ENCODE data around the gene SULT4A1.

Gene SULT4A1

DNA sequence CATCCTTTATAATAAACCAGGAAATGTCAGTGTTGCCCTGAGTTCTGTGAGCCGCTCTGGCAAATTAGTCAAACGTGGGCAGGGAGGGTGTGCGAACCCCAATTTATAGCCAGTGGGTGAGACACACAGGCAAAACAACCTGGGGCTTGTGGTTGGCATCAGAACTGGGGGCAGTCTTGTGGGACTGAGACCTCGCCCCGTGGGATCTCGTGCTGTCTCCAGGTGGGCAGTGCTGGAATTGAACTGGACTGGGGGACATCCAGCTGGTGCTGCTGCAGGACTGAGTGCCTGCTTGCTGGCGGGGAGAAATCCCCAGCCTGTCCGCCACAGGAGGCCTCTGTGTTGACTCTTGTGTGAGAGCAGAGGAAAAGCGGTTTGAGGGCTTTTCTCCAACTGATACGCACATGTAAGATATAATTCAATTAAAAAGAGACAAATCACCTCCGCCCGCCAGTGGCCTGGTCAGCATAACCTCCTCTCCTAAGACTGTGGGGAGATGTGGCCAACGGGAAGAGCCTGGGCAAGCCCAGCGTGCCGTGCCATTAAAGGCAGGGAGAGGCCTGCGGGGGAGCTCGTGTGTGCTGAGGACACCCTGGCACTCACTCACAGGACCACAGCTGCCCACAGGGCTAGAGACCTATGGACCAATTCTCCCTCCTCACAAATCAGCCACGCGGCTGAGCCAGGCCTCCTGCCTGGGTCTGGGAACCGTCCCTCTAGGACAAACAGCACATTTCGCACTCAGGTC, 18.4 kb downstream of the SULT4A1 start (continued):
- TF ChIP-seq TCF4 (CRISPR knock-in tag; IDR thresholded peaks at IDR 0.05; ENCODE audit: borderline replicate concordance) (peak; percentile 30; the same call in 1 of the 2 replicates), TOX (CRISPR knock-in tag; IDR thresholded peaks at IDR 0.05; ENCODE audit: borderline replicate concordance) (no peak), ISL1 (CRISPR knock-in tag; IDR thresholded peaks at IDR 0.05) (no peak), ZNF70 (CRISPR knock-in tag; IDR thresholded peaks at IDR 0.05) (peak; percentile 58), ZNF565 (CRISPR knock-in tag; conservative IDR thresholded peaks at IDR 0.05; ENCODE audit: low read depth) (no peak), GLIS3 (CRISPR knock-in tag; IDR thresholded peaks at IDR 0.05) (no peak), ZFP3 (CRISPR knock-in tag; IDR thresholded peaks at IDR 0.05) (no peak), ZFP30 (CRISPR knock-in tag; IDR thresholded peaks at IDR 0.05) (no peak)

DNA sequence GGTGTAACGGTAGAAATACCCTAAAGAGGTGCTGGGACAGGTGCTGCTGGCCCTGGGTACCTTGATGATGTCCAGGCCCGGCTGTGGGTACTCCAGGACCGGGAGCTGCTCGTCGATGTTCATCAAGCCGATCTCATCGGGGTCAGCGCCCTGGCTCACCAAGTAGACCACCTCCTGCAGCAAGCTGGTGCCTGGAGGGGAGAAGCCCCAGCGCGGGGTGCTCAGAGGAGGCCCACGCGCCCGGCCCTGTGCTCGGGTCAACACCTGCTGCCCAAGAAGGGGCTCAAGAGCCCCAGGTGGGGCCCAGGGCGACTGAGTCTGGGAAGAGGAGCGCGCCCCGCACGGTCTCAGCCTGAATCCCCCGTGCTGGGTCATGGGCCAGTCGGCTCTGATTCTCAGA, 20.6 kb downstream of the SULT4A1 start:
- TF ChIP-seq PPARA (CRISPR knock-in tag; IDR thresholded peaks at IDR 0.05; ENCODE audit: borderline replicate concordance), result no peak
- TF ChIP-seq ZNF70 (CRISPR knock-in tag; IDR thresholded peaks at IDR 0.05), result no peak
- TF ChIP-seq CREB5 (CRISPR knock-in tag; IDR thresholded peaks at IDR 0.05; ENCODE audit: low read depth), result no peak
- no peak for ATAC-seq

GRCh38 chr22:43840851-43841250, 21.5 kb downstream of the SULT4A1 start:
- no peak for TF ChIP-seq CREB5 (CRISPR knock-in tag; IDR thresholded peaks at IDR 0.05; ENCODE audit: low read depth)
- TF ChIP-seq ZNF8 (CRISPR knock-in tag; IDR thresholded peaks at IDR 0.05), result no peak
- no peak for TF ChIP-seq SNAI2 (CRISPR knock-in tag; IDR thresholded peaks at IDR 0.05)
- no peak for TF ChIP-seq POU6F1 (CRISPR knock-in tag; IDR thresholded peaks at IDR 0.05; ENCODE audit: borderline replicate concordance, low read depth)
- TF ChIP-seq RARB (CRISPR knock-in tag; IDR thresholded peaks at IDR 0.05), result no peak
- TF ChIP-seq, protein P1, sequence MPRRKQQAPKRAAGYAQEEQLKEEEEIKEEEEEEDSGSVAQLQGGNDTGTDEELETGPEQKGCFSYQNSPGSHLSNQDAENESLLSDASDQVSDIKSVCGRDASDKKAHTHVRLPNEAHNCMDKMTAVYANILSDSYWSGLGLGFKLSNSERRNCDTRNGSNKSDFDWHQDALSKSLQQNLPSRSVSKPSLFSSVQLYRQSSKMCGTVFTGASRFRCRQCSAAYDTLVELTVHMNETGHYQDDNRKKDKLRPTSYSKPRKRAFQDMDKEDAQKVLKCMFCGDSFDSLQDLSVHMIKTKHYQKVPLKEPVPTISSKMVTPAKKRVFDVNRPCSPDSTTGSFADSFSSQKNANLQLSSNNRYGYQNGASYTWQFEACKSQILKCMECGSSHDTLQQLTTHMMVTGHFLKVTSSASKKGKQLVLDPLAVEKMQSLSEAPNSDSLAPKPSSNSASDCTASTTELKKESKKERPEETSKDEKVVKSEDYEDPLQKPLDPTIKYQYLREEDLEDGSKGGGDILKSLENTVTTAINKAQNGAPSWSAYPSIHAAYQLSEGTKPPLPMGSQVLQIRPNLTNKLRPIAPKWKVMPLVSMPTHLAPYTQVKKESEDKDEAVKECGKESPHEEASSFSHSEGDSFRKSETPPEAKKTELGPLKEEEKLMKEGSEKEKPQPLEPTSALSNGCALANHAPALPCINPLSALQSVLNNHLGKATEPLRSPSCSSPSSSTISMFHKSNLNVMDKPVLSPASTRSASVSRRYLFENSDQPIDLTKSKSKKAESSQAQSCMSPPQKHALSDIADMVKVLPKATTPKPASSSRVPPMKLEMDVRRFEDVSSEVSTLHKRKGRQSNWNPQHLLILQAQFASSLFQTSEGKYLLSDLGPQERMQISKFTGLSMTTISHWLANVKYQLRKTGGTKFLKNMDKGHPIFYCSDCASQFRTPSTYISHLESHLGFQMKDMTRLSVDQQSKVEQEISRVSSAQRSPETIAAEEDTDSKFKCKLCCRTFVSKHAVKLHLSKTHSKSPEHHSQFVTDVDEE (CRISPR knock-in tag; IDR thresholded peaks at IDR 0.05), result no peak
- TF ChIP-seq ZC3H10 (CRISPR knock-in tag; IDR thresholded peaks at IDR 0.05), result no peak
- TF ChIP-seq PPARA (CRISPR knock-in tag; IDR thresholded peaks at IDR 0.05; ENCODE audit: borderline replicate concordance), result no peak
- no peak for TF ChIP-seq ZFP3 (CRISPR knock-in tag; IDR thresholded peaks at IDR 0.05)
- no peak for TF ChIP-seq ZFP30 (CRISPR knock-in tag; IDR thresholded peaks at IDR 0.05)
- ATAC-seq, result no peak

GRCh38 chr22:43840431-43840830, 21.9 kb downstream of the SULT4A1 start:
- no peak for ATAC-seq
- TF ChIP-seq SNAI2 (CRISPR knock-in tag; IDR thresholded peaks at IDR 0.05) (no peak), ZNF70 (CRISPR knock-in tag; IDR thresholded peaks at IDR 0.05) (no peak), ZFP30 (CRISPR knock-in tag; IDR thresholded peaks at IDR 0.05) (no peak), ISL1 (CRISPR knock-in tag; IDR thresholded peaks at IDR 0.05) (no peak), RARB (CRISPR knock-in tag; IDR thresholded peaks at IDR 0.05) (no peak), CREB5 (CRISPR knock-in tag; IDR thresholded peaks at IDR 0.05; ENCODE audit: low read depth) (no peak), ZNF565 (CRISPR knock-in tag; conservative IDR thresholded peaks at IDR 0.05; ENCODE audit: low read depth) (no peak), ARNTL (CRISPR knock-in tag; IDR thresholded peaks at IDR 0.05; ENCODE audit: borderline replicate concordance, low read depth) (no peak), ZC3H10 (CRISPR knock-in tag; IDR thresholded peaks at IDR 0.05) (no peak), ZNF8 (CRISPR knock-in tag; IDR thresholded peaks at IDR 0.05) (no peak), BACH2 (CRISPR knock-in tag; IDR thresholded peaks at IDR 0.05; ENCODE audit: borderline replicate concordance) (no peak), GLIS3 (CRISPR knock-in tag; IDR thresholded peaks at IDR 0.05) (no peak), CSDC2 (CRISPR knock-in tag; IDR thresholded peaks at IDR 0.05) (no peak)
- TF ChIP-seq, protein P2, sequence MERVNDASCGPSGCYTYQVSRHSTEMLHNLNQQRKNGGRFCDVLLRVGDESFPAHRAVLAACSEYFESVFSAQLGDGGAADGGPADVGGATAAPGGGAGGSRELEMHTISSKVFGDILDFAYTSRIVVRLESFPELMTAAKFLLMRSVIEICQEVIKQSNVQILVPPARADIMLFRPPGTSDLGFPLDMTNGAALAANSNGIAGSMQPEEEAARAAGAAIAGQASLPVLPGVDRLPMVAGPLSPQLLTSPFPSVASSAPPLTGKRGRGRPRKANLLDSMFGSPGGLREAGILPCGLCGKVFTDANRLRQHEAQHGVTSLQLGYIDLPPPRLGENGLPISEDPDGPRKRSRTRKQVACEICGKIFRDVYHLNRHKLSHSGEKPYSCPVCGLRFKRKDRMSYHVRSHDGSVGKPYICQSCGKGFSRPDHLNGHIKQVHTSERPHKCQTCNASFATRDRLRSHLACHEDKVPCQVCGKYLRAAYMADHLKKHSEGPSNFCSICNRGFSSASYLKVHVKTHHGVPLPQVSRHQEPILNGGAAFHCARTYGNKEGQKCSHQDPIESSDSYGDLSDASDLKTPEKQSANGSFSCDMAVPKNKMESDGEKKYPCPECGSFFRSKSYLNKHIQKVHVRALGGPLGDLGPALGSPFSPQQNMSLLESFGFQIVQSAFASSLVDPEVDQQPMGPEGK (CRISPR knock-in tag; IDR thresholded peaks at IDR 0.05; ENCODE audit: borderline replicate concordance), result no peak
- TF ChIP-seq, protein P3, sequence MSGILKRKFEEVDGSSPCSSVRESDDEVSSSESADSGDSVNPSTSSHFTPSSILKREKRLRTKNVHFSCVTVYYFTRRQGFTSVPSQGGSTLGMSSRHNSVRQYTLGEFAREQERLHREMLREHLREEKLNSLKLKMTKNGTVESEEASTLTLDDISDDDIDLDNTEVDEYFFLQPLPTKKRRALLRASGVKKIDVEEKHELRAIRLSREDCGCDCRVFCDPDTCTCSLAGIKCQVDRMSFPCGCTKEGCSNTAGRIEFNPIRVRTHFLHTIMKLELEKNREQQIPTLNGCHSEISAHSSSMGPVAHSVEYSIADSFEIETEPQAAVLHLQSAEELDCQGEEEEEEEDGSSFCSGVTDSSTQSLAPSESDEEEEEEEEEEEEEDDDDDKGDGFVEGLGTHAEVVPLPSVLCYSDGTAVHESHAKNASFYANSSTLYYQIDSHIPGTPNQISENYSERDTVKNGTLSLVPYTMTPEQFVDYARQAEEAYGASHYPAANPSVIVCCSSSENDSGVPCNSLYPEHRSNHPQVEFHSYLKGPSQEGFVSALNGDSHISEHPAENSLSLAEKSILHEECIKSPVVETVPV (CRISPR knock-in tag; IDR thresholded peaks at IDR 0.05), result no peak
